GM12878 (cell line): ENCODE measurements around the gene JUN. TPM values are rescaled to one million over a fixed set of nuclear protein-coding genes. Genes with fewer than 3 reads are reported as not detected.

Experiments used
- EGR1 ChIP-seq, 2 experiments: IDR thresholded peaks; 1 replicate in 1 of 2; 2 replicates in 1 of 2; pipeline ENCODE4 v1.6.1; 2011 to 2012; ENCODE audit warnings: low read depth in 2 of 2, low read length in 2 of 2, borderline replicate concordance in 1 of 2, mild to moderate bottlenecking in 1 of 2, moderate library complexity in 1 of 2
- NFYB ChIP-seq: IDR thresholded peaks from 2 replicates; pipeline ENCODE4 v1.6.1; 2011; ENCODE audit warnings: low read depth, mild to moderate bottlenecking, low read length, improper control_type of control experiment, moderate library complexity; ENCODE audit not compliant: insufficient read depth
- PML ChIP-seq: IDR thresholded peaks from 2 replicates; pipeline ENCODE4 v1.6.1; 2012; ENCODE audit warnings: low read length, inconsistent platforms
- SIN3A ChIP-seq: IDR thresholded peaks from 2 replicates; pipeline ENCODE4 v1.6.1; 2012; ENCODE audit warnings: low read depth, low read length, improper control_type of control experiment
- SIX5 ChIP-seq: IDR thresholded peaks from 2 replicates; pipeline ENCODE4 v1.6.1; 2011; ENCODE audit warnings: mild to moderate bottlenecking, low read depth, low read length, moderate library complexity; ENCODE audit not compliant: severe bottlenecking
- SMARCA5 ChIP-seq: fragments of 450-650 bp; IDR thresholded peaks from 2 replicates; pipeline ENCODE4 v1.6.1; 2017; ENCODE audit warnings: mild to moderate bottlenecking
- ZNF622 ChIP-seq: fragments of 450-650 bp; IDR thresholded peaks from 2 replicates; pipeline ENCODE4 v1.6.1; 2017; ENCODE audit warnings: mild to moderate bottlenecking, inconsistent platforms
- polyA plus RNA-seq, 11 experiments: library from polyadenylated mRNA; depleted of rRNA in 4 of 11; unstranded in 6 of 11; stranded (reverse) in 5 of 11; fragments of >200 nt; fragmentation: Nextera tagmentation in 4 of 11; fragmentation: Illumina TruSeq in 1 of 11; extraction: Ambion mirVana in 4 of 11; extraction: Trizol in 1 of 11; gene quantifications; 1 replicate in 1 of 11; 2 replicates in 10 of 11; pipeline versions ENCODE4 v1.2.1 to v1.2.3, GENCODE V29; 2011 to 2016; ENCODE audit warnings: inconsistent platforms in 2 of 11, missing spikeins in 2 of 11, low read depth in 1 of 11
- total RNA-seq, 4 experiments: library from RNA; depleted of rRNA in 3 of 4; stranded (reverse); fragments of >200 nt in 3 of 4; fragmentation: Illumina TruSeq in 1 of 4; extraction: Trizol in 1 of 4; gene quantifications; 2 replicates each; pipeline versions ENCODE4 v1.2.1 to v1.2.3, GENCODE V29; 2013 to 2021
- TF ChIP-seq, protein P1 (sequence below): fragments of 450-650 bp; IDR thresholded peaks from 2 replicates; pipeline ENCODE4 v1.6.1; 2018; ENCODE audit warnings: mild to moderate bottlenecking, low read depth, moderate library complexity; ENCODE audit not compliant: partially characterized antibody
- TF ChIP-seq, protein P2 (sequence below): fragments of 450-650 bp; IDR thresholded peaks from 2 replicates; pipeline ENCODE4 v1.6.1; 2016; ENCODE audit warnings: mild to moderate bottlenecking, moderate library complexity, borderline replicate concordance
- TF ChIP-seq, protein P3 (sequence below): IDR thresholded peaks from 2 replicates; pipeline ENCODE4 v1.6.1; 2012; ENCODE audit warnings: improper control_type of control experiment, low read depth, low read length; ENCODE audit not compliant: insufficient replicate concordance
- TF ChIP-seq, protein P4 (sequence below): IDR thresholded peaks from 2 replicates; pipeline ENCODE4 v1.6.1; 2012; ENCODE audit warnings: low read depth, low read length, improper control_type of control experiment
- TF ChIP-seq, protein P5 (sequence below): IDR thresholded peaks from 2 replicates; pipeline ENCODE4 v1.6.1; 2011; ENCODE audit warnings: low read depth, low read length, improper control_type of control experiment, borderline replicate concordance
- TF ChIP-seq, protein P6 (sequence below): fragments of 450-650 bp; IDR thresholded peaks from 2 replicates; pipeline ENCODE4 v1.6.1; 2016; ENCODE audit warnings: mild to moderate bottlenecking

JUN gene
- total and polyA plus RNA-seq, 10 of the 15 experiments (the other 5 are each of a cell fraction or from before 2014, with no cell fraction given) = 0.18 to 8.4 (median 2.8) TPM

DNA sequence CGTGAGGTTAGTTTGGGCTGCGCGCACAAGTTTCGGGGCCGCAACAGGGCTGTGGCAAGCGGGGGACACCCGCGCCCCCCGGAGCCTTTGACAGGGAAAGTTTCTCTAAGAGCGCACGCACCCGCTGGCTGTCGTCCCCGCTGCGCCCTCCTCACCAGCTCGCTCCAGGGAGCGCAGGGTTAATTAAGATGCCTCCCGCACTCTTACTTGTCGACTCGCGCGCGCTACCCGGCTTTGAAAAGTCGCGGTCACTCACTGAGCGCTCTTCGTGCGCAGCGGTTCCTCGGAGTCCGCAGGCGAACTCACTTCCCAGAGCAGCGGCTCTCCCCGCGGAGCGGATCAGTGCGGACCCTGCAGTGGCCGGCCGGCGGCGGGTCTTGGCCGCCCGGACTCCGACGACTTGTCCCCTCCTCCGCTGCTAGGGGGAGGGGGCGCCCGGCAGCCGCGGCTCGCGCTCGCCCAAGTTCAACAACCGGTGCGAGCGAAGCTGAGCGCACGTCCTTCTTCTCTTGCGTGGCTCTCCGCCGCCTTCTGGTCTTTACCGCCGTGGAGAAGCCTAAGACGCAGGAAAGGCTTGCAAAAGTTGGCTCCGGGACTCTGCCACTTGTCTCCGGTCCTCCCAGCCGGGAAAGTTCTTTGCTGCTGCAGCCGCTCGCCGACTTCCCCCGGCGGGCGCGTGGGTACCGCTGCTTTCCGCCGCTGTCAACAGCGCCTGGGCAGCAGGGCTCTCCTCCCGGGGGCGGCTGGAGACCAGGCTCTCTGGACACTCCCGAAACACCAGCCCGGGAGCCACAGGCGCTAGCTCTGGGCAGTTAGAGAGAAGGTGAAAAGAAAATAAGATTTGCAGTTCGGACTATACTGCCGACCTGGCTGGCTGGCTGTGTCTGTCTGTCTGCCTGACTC, 506 bp downstream of the JUN start (continued):
- TF ChIP-seq, protein P1, sequence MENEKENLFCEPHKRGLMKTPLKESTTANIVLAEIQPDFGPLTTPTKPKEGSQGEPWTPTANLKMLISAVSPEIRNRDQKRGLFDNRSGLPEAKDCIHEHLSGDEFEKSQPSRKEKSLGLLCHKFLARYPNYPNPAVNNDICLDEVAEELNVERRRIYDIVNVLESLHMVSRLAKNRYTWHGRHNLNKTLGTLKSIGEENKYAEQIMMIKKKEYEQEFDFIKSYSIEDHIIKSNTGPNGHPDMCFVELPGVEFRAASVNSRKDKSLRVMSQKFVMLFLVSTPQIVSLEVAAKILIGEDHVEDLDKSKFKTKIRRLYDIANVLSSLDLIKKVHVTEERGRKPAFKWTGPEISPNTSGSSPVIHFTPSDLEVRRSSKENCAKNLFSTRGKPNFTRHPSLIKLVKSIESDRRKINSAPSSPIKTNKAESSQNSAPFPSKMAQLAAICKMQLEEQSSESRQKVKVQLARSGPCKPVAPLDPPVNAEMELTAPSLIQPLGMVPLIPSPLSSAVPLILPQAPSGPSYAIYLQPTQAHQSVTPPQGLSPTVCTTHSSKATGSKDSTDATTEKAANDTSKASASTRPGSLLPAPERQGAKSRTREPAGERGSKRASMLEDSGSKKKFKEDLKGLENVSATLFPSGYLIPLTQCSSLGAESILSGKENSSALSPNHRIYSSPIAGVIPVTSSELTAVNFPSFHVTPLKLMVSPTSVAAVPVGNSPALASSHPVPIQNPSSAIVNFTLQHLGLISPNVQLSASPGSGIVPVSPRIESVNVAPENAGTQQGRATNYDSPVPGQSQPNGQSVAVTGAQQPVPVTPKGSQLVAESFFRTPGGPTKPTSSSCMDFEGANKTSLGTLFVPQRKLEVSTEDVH = no peak
- TF ChIP-seq ZNF622 = no peak
- no peak for TF ChIP-seq SIX5
- TF ChIP-seq, protein P2, sequence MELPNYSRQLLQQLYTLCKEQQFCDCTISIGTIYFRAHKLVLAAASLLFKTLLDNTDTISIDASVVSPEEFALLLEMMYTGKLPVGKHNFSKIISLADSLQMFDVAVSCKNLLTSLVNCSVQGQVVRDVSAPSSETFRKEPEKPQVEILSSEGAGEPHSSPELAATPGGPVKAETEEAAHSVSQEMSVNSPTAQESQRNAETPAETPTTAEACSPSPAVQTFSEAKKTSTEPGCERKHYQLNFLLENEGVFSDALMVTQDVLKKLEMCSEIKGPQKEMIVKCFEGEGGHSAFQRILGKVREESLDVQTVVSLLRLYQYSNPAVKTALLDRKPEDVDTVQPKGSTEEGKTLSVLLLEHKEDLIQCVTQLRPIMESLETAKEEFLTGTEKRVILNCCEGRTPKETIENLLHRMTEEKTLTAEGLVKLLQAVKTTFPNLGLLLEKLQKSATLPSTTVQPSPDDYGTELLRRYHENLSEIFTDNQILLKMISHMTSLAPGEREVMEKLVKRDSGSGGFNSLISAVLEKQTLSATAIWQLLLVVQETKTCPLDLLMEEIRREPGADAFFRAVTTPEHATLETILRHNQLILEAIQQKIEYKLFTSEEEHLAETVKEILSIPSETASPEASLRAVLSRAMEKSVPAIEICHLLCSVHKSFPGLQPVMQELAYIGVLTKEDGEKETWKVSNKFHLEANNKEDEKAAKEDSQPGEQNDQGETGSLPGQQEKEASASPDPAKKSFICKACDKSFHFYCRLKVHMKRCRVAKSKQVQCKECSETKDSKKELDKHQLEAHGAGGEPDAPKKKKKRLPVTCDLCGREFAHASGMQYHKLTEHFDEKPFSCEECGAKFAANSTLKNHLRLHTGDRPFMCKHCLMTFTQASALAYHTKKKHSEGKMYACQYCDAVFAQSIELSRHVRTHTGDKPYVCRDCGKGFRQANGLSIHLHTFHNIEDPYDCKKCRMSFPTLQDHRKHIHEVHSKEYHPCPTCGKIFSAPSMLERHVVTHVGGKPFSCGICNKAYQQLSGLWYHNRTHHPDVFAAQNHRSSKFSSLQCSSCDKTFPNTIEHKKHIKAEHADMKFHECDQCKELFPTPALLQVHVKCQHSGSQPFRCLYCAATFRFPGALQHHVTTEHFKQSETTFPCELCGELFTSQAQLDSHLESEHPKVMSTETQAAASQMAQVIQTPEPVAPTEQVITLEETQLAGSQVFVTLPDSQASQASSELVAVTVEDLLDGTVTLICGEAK = no peak
- peak; percentile 24; the same call in 1 of the 2 replicates for TF ChIP-seq SMARCA5
- TF ChIP-seq, protein P3, sequence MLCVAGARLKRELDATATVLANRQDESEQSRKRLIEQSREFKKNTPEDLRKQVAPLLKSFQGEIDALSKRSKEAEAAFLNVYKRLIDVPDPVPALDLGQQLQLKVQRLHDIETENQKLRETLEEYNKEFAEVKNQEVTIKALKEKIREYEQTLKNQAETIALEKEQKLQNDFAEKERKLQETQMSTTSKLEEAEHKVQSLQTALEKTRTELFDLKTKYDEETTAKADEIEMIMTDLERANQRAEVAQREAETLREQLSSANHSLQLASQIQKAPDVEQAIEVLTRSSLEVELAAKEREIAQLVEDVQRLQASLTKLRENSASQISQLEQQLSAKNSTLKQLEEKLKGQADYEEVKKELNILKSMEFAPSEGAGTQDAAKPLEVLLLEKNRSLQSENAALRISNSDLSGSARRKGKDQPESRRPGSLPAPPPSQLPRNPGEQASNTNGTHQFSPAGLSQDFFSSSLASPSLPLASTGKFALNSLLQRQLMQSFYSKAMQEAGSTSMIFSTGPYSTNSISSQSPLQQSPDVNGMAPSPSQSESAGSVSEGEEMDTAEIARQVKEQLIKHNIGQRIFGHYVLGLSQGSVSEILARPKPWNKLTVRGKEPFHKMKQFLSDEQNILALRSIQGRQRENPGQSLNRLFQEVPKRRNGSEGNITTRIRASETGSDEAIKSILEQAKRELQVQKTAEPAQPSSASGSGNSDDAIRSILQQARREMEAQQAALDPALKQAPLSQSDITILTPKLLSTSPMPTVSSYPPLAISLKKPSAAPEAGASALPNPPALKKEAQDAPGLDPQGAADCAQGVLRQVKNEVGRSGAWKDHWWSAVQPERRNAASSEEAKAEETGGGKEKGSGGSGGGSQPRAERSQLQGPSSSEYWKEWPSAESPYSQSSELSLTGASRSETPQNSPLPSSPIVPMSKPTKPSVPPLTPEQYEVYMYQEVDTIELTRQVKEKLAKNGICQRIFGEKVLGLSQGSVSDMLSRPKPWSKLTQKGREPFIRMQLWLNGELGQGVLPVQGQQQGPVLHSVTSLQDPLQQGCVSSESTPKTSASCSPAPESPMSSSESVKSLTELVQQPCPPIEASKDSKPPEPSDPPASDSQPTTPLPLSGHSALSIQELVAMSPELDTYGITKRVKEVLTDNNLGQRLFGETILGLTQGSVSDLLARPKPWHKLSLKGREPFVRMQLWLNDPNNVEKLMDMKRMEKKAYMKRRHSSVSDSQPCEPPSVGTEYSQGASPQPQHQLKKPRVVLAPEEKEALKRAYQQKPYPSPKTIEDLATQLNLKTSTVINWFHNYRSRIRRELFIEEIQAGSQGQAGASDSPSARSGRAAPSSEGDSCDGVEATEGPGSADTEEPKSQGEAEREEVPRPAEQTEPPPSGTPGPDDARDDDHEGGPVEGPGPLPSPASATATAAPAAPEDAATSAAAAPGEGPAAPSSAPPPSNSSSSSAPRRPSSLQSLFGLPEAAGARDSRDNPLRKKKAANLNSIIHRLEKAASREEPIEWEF = no peak
- TF ChIP-seq, protein P4, sequence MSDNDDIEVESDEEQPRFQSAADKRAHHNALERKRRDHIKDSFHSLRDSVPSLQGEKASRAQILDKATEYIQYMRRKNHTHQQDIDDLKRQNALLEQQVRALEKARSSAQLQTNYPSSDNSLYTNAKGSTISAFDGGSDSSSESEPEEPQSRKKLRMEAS = no peak
- TF ChIP-seq EGR1 (IDR thresholded peaks at IDR 0.05; ENCODE audit: borderline replicate concordance in 1 of 2, low read depth in 2 of 2, low read length in 2 of 2) = no peak
- TF ChIP-seq, protein P5, sequence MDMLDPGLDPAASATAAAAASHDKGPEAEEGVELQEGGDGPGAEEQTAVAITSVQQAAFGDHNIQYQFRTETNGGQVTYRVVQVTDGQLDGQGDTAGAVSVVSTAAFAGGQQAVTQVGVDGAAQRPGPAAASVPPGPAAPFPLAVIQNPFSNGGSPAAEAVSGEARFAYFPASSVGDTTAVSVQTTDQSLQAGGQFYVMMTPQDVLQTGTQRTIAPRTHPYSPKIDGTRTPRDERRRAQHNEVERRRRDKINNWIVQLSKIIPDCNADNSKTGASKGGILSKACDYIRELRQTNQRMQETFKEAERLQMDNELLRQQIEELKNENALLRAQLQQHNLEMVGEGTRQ = no peak
- TF ChIP-seq PML = no peak; the same call in 1 of the 2 replicates
- TF ChIP-seq SIN3A = no peak
- no peak for TF ChIP-seq NFYB
- TF ChIP-seq, protein P6, sequence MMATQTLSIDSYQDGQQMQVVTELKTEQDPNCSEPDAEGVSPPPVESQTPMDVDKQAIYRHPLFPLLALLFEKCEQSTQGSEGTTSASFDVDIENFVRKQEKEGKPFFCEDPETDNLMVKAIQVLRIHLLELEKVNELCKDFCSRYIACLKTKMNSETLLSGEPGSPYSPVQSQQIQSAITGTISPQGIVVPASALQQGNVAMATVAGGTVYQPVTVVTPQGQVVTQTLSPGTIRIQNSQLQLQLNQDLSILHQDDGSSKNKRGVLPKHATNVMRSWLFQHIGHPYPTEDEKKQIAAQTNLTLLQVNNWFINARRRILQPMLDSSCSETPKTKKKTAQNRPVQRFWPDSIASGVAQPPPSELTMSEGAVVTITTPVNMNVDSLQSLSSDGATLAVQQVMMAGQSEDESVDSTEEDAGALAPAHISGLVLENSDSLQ = no peak
